ENCODE data around the gene ADISSP.

ADISSP gene

GRCh38 chr20:3735768-3736167, 31.8 kb downstream of the ADISSP start:
- no peak overlapping the region for H3K4me3 ChIP-seq (ENCODE audit: low read depth, low read length)
- no peak for DNase-seq (ENCODE audit: low read depth)
- no peak for TF ChIP-seq CTCF (IDR thresholded peaks at IDR 0.05; ENCODE audit: low read depth, low read length, missing control alignments)

- no peak overlapping the region for H3K4me3 ChIP-seq (ENCODE audit: low read depth, low read length)
- DNase-seq (ENCODE audit: low read depth) = no peak
- no peak for TF ChIP-seq CTCF (IDR thresholded peaks at IDR 0.05; ENCODE audit: low read depth, low read length, missing control alignments)
Measured at GRCh38 chr20:3734111-3734843, 33.3 kb downstream of the ADISSP start.

- no peak for DNase-seq (ENCODE audit: low read depth)
- H3K4me3 ChIP-seq (ENCODE audit: low read depth, low read length) = no peak overlapping the region
- no peak for TF ChIP-seq CTCF (IDR thresholded peaks at IDR 0.05; ENCODE audit: low read depth, low read length, missing control alignments)
Measured at GRCh38 chr20:3733119-3733995, 34.2 kb downstream of the ADISSP start.

GRCh38 chr20:3732327-3733118, 35.0 kb downstream of the ADISSP start, which contains the start of gene HSPA12B:
TSS of gene HSPA12B (plus strand) at chr20:3732685. CDS start at chr20:3738675, 5,990 bp downstream.
- no peak for TF ChIP-seq CTCF (IDR thresholded peaks at IDR 0.05; ENCODE audit: low read depth, low read length, missing control alignments)
- H3K4me3 ChIP-seq (ENCODE audit: low read depth, low read length) = no peak within 1 kb of the TSS
- no peak for DNase-seq (ENCODE audit: low read depth)

GRCh38 chr20:3731944-3732326, 35.6 kb downstream of the ADISSP start:
- no peak overlapping the region for H3K4me3 ChIP-seq (ENCODE audit: low read depth, low read length)
- no peak for DNase-seq (ENCODE audit: low read depth)
- no peak for TF ChIP-seq CTCF (IDR thresholded peaks at IDR 0.05; ENCODE audit: low read depth, low read length, missing control alignments)

- H3K4me3 ChIP-seq (ENCODE audit: low read depth, low read length) = no peak overlapping the region
- no peak for TF ChIP-seq CTCF (IDR thresholded peaks at IDR 0.05; ENCODE audit: low read depth, low read length, missing control alignments)
- no peak for DNase-seq (ENCODE audit: low read depth)
Measured at GRCh38 chr20:3730803-3731672, 36.5 kb downstream of the ADISSP start.

All from GM12864 (cell line).